AG08396 (cell line): Measurements from ENCODE around the gene ITGB1BP1.

Source experiments
- DNase-seq: peaks from one replicate; pipeline ENCODE4 v3.0.0; 2012; ENCODE audit warnings: low spot score, mixed read lengths

Gene ITGB1BP1

DNA sequence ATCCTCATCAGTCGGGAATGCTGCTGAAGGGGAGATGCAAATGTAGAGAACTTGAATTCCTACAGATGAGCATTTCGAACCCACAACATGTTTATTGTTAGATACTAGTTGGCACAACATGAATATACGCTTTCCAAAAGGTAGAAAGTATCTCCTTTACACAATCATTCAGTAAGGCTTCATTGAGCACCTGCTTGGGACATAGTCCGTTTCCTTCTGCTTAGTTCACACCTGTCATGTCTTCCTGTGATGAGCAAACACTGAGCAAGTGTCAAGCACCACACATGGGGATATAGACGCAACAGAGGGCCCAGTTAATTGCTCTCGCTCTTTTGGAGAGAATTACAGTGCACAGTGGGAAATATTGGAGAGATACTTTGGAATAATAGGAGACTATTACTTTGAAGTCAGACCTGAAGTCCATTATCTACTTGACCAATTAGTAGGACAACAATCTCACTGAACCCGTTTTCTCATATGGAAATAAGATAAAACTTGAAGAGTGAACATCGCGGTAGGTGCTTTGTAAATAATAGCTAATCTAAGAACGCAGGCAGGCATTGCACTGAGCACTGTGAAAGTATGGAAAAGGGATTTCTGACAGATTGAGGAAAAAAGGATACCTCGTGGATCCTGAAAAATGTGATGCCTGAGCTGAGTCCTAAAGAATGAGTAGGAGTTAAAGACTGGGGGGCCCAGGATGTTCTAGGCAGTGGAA is 1.3 kb upstream of the ITGB1BP1 start:
- no peak for DNase-seq

DNA sequence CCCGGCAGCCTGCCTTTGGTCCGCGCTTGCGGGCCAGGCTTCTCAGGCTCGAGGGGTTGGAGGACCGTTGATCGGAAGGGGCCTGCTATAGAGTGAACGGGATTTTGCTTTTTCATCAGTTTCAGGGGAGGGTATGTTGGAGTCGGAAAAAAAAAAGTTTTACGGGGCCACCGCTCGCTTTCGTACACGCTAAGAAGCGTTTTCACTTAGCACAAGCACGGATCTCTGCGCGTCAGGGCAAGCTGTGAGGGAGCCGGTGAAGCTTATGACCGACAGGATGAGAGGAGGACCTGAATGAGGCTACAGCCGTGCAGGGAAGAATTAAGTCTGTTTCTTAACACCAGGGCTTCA is 569 bp upstream of the ITGB1BP1 start:
- DNase-seq: no peak

DNA sequence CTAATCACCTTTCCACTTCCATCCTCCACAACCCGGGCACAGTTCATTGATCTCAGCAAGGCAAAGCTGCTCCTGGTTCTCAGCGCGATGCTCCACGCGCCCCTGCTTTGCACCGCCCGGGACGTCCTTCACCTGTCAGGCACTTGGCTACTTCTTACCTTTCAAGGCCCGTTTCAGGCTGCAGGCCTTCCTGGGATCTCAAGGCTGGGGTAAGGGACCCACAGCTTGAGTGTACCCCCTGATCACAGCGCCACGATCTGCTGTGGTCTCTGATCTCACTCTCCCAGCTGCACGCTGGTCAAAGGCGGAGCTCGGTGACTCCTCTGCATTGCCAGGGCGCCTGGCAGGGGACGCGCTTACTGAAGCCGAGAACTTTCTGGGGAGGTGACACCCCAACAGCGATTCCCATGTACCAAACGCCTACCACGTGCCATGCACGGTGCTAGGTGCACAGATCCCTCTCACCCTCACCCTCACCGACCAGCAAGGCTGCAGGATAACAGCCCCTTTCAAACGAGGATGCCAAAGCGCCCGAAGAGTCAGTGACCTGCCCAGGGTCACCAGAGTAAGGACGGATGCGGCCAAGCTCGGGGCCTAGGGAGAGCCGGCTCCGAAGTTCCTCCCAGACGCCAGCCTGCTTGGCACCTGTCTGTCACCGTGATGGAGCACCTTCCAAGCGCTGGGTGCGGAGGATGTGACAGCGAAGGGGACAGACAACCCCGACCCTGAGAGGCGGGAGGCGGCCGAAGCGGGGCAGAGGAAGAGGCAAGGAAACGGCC is 818 bp downstream of the ITGB1BP1 start:
- peak; percentile 63 for DNase-seq

DNA sequence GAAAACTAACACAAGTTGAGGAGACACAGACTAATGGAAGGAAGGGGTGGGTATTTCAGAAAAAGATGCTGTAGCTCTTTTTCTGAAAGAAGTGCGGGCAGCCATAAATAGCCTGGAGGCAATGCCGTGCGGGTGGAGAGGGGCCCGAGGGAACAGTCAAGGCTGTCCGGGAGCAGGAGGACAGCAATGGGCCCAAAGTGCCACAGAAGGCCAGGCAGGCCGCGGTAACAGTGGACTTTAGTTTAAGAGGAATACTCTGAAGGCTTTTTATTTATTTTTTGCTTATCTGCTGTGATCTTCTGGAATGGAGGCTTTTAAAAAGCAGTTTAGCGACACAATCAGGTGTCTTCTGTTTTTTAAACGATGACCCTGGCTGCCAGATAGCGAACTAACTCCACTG is 2.8 kb downstream of the ITGB1BP1 start:
- DNase-seq: no peak

DNA sequence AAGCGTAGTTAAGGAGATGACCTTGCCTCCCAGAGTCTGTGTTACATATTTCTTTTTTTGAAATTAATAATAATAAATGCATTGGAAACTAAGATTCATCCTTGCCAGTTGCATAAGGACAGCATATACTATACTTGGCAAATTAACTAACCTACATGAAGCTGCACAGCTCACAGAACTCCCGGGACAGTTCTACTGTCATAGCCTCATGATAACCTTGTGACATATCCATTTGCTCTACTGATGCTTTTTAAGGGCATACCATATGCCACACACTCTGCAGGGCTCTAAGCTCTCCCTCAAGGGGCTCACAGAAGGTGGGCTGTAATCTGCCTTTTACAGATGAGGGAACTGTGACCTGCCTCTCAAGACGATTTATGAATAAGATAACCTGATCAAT is 3.8 kb downstream of the ITGB1BP1 start:
- DNase-seq: no peak

DNA sequence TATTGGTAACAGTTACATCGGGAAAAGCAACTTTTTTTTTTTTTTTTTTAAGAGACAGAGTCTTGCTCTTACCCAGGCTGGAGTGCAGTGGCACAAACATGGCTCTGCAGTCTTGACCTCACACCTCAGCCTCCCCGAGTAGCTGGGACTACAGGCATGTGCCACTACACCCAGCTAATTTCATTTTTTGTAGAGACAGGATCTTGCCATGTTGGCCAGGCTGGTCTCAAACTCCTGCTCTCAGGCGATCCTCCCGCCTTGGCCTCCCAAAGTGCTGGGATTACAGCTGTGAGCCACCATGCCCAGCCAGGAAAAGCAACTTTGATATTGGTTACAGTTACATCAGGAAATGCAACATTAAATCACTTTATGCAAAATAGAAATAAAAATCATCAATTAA is 4.6 kb downstream of the ITGB1BP1 start:
- DNase-seq: no peak

DNA sequence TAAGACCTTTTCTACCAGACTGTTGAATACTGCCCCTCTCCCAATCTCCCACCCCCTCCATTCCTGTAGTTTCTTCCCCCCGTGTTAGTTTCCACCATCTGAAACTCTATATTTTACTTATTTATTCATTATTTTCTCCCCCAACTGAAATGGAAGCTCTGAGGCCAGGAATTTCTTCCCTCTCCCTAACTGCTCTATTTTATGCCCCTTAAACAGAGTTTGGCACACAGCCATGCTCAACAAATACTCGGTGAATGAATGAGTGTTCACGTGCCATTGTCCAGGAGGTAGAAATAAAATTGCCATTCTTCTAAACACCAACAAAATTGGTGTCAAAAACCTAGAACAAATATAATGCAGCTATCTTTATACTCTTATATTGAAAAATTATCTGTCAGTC is 5.6 kb downstream of the ITGB1BP1 start:
- DNase-seq: no peak

DNA sequence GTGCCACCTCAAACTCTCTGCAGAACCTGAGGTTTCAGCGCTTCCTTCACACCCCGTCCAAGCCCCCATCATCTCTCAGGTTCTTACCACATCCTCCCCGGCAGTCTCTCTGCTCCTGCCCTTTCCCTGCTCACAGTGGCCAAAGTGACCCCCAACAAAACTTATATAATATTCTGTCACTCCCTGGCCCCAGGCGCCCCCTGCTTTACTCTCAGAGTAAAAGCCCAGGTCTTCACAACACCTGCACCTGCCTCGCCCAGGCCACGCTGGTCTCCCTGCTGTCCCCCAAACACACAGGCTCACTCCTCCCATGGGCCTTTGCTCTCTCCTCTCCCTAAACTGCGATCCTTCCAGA is 6.4 kb downstream of the ITGB1BP1 start:
- no peak for DNase-seq

DNA sequence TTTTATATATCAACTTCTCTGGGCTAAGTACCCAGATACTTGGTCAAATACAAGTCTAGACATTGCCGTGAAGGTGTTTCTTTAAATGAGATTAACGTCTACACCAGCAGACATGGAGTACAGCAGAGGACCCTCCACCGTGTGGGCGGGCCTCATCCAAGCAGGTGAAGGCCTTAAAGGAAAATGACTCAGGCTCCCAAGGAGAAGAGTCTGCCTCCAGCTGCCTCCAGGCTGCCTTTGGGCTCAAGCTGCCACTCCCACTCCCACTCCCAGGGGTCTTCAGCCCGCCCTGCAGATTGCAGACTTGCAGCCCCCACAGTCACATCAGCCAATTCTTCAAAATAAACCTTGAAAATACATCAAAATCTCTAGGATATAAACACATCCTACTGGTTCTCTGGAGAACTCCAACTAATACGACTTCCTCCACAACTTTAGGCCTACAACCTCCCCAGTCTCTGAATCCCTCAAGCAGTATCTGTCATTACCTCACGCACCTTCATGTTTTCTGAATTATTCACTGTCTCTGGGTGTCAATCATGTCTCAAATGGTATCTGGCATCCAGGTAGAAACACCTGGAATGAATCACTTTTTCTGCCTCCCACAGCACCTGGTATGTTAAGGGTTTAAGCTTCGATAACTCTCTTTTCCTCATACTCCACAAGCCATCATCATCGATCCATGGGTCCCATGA is 6.9 kb downstream of the ITGB1BP1 start:
- no peak for DNase-seq

DNA sequence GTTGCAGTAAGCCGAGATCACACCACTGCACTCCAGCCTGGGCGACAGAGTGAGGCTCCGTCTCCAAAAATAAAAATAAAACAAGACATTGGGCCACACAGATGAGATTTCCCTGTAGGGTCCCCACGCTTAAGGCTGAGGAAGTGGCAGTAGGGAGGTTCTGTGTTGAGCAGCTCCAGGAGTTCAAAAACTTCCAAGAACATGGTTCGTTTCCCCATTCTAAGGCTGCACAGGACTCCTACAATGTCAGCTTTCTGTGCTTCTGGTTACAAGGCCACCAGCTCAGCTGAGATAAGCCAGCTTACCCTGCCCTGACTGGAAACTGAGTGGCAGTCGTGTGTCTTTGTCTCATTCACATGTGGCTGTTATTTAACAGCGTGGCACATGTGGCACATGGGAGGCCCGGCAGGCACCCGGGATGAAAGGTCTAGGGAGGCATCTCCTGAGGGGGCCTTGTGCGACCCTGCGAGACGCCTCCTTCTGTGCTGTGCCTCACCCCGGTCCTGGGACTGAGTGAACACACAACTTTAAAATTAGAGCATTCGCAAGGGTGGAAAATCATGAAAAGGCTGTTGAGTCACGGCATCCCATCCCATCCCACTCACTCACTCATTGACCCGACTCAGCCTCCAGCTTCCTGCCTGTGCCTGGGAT is 7.7 kb downstream of the ITGB1BP1 start:
- DNase-seq: no peak

DNA sequence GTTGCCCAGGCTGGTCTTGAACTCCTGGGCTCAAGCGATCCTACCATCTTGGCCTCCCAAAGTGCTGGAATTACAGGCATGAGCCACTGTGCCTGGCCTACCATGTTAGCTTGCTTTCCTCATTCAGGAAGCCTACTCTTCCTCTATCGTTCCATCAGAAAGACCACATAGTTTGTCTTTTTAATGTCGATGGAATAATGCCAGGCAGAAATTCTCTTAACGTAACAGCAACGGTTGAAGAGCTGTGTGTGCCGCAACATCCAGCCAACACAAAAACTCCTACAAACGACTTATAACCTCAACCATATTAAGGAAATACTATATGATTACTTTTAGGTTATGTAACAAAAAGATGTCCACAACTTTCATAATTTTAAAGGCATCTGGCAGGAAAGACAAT is 10.5 kb downstream of the ITGB1BP1 start:
- no peak for DNase-seq

DNA sequence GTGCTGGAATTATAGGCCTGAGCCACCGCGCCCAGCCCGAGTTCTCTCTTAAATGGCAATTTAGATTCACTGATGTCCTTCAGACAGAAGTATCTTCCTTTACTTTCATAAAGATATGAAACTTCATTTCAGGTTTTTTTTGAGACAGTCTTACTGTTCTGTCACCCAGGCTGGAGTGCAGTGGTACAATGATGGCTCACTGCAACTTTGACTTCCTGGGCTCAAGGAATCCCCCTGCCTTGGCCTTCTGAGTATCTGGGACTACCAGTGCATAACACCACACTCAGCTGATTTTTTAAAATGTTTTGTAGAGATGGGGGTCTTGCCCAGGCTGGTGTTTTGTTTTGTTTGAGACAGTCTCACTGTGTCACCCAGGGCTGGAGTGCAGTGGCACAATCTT is 13.2 kb downstream of the ITGB1BP1 start:
- DNase-seq: no peak

DNA sequence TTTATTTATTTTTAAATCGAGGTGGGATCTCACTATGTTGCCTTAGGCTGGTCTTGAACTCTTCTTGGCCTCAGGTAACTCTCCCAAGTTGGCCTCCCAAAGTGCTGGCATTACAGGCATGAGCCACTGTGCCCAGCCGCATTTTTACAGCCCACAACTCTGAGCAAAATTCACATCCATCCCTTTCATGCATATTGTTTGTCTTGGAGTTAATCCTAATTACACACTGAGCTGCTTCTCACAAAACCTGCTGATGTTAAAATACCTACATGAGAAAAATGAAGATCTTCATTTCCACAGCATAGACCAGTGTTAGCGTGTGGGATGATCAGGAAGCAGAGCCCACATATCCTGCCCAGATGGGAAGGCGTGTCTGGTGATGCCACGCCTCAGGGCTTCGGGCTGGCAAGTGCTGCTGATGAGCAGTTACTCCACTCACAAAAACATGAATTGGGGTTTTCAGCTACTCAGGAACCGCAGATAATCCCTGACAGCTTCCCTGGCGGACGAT is 14.6 kb downstream of the ITGB1BP1 start:
- DNase-seq: no peak

DNA sequence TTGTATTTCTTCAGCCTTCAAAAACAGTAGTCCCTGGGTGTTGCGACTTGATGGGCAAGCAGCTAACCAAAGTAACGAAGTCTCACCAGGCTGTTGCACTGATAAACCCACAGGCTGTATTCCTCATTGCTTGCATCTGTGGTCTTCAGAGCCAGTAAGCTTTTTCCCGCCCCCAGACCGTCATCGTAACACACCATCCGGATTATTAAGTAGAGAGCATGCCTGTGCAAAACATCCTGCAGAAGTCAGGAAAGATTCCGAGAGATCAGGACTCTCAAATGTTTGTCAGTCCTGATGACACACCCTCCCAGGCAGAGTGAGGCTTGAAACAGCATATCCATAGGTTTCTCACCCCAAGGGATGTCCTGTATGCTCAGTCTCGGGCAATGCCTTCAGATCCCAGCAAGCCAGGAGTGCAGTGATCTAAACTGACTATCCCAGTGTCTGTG is 15.9 kb downstream of the ITGB1BP1 start:
- no peak for DNase-seq

DNA sequence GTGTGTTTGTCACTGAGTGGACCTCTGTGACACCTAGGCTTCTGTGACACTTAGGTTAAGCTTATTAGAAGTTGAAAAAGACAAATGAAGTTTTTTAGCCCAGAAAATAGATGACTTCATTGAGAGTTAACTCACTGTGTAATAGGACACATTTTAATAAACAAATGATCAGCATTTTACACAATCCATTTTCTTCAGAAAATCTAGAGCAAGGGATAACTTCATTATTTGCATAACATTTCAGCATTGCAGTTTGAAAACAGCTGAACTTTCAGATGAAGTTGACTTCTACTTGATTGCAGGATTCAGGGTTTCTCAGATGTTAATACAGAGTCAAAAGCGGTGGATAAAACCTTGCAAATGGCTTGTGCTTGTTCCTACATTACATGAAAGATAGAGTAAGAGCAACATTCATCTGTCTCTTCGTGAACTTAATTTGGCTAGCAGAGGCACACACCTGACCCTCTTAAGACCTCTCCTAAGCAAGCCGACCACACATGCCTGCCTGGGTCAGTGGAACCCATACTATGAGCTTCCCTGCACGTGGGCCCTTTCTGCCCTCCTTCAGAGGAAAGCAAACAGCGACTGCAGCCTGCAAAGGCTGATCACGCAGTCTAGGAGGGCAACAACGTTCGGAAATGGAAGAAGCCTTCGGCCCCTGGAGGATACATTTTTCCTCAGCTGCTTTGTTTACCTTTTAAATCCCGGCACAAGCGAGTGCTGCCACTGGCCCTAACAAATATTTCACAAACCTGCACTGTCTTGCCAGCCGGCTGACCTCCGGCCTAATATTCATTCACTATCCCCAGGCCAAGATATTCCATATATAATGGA is 16.6 kb downstream of the ITGB1BP1 start:
- DNase-seq: no peak

DNA sequence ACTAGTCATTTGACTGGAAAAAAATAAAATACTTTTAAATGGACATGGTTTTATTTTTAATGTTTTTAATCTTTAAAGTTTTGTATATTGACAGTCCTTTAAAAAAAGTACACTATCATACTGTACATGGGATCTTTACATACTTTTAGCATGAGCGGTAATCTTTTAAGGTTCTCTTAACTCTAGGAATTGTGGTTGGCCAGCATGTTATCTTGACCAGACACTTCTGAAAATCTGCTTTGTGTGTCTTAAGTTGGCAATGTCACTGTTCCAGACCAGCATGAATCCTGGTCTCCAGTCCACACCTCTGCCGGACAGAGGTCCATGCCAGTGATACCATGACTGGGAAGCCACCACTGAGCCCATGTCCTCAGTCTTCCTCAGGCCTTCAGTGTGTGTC is 17.7 kb downstream of the ITGB1BP1 start:
- DNase-seq: no peak

DNA sequence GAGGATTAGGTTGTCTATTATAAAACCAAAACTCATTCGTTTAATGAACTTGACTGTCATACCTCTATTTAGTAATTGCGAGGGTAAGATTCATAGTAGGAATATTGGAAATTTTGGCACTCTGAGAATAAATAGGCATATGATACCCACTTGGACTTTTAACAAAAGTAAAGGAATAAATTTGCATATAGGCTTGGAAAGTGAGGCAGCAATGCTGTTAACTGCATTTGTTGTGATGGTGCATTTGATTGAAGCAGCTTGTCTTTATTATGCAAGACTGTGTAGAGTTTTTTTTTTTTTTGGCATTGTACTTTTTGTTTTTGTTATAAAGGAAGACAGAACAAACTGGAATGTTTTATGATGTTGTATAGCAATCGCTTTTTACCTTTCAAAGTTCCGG is 18.9 kb downstream of the ITGB1BP1 start:
- no peak for DNase-seq

DNA sequence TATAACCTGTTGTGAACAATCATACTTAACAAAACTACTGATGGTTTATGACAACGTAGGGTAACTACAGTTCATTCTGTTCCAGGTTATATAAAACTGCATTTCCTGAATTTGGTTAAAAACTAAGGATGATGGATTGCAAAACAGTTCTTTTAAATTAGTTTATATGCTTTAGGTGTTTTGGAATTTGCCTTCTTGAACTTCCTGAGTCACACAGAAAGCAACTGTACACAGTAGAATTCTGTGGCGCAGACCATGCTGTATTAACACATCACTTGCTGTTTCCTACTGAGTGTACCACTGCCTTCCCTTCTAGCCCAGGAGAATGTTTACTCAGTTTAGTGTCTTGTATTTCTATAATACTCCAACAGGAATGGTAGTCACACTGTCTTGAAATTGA is 19.4 kb downstream of the ITGB1BP1 start:
- DNase-seq: peak; percentile 47

DNA sequence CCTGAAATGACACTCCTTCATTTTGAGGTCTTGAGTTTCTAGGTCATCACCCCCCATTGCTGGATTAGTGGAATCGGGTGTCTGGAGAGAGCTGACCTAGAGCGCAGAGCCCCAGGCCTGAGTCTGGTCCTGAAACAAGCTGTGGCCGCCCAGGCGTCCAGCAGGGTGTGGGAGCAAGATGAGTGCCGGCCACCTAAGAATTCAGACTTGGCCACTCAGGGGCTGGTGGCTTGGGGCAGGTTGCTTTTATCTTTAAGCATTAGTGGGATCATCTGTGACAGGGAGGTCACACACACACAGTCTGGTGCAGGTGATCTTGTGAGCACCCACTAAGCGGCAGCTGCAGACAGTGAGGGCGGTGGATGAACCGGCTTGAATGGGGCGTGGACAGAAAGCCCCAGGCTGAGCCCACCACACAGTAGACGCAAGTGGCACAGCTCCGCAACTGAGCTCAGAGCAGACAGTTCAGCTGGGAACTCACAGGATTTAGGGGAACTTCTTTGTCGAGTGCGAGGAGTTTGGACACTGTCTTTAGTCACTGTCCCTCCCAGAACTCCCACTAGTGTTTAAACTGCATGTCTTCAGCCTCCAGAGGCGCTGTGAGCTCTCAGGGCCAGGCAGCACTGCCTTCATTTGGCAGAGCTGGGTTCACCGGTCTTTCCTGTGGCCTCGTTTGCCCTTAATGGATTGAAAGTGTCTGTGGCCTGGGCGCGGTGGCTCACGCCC is 21.5 kb downstream of the ITGB1BP1 start:
- no peak for DNase-seq

DNA sequence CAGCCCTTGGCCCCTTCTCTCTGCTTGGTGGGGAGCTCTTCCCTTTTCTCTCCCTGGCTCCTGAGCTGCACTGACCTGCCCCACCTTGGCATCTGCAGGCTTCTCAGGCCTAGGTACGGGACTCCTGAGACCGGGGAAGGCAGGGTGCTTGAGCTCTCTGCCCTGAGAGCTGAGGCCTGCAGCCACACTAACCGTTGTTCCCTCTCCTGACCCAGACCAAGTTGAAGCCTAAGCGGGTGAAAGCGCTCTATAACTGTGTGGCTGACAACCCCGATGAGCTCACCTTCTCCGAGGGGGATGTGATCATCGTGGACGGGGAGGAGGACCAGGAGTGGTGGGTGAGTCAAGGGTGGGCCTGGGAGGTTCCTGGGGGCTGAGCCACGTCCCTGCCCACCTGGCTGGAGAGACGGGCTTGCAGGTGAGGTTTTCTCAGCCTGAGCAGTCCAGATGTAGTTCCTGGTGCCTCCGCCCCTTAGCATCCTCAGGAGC is 22.2 kb downstream of the ITGB1BP1 start:
- no peak for DNase-seq
